ENCODE measurements around the gene HAGH. TPM values are rescaled to one million over a fixed set of nuclear protein-coding genes. Genes with fewer than 3 reads are reported as not detected.

HAGH gene
- total and polyA plus RNA-seq, 9 of the 15 experiments (the other 6 are each of a cell fraction or from before 2014, with no cell fraction given), result 0.46 to 35.1 (median 16.8) TPM

- TF ChIP-seq ZNF518B (CRISPR knock-in tag; IDR thresholded peaks at IDR 0.05), result no peak
- TF ChIP-seq ZNF717 (CRISPR knock-in tag; IDR thresholded peaks at IDR 0.05), result no peak
- peak; percentile 81 for TF ChIP-seq ZNF592 (IDR thresholded peaks at IDR 0.05)
- TF ChIP-seq TFAM (CRISPR knock-in tag; conservative IDR thresholded peaks at IDR 0.05), result no peak
- TF ChIP-seq COPS2 (conservative IDR thresholded peaks at IDR 0.05), result no peak
- 0 out of 2 replicates have a peak, but pooled peaks have one; percentile 49 for TF ChIP-seq SMAD4 (CRISPR knock-in tag; conservative IDR thresholded peaks at IDR 0.05)
- TF ChIP-seq ZMIZ1 (IDR thresholded peaks at IDR 0.05; ENCODE audit: low read depth in 2 of 2, low read length in 2 of 2), result no peak
- no peak for TF ChIP-seq ESRRB (CRISPR knock-in tag; IDR thresholded peaks at IDR 0.05; ENCODE audit: borderline replicate concordance)
- peak in 1 of 3 experiments; percentile 16 for TF ChIP-seq YY1 (IDR thresholded peaks at IDR 0.05; ENCODE audit: borderline replicate concordance in 1 of 3, control insufficient read depth in 1 of 3, extremely low read depth in 1 of 3, insufficient read depth in 3 of 3, insufficient read length in 1 of 3, insufficient replicate concordance in 2 of 3, low read depth in 1 of 3, low read length in 2 of 3)
- no peak for TF ChIP-seq ZNF444 (CRISPR knock-in tag; IDR thresholded peaks at IDR 0.05)
- peak; percentile 60; the same call in 1 of the 2 replicates for TF ChIP-seq ERF (CRISPR knock-in tag; IDR thresholded peaks at IDR 0.05)
- no peak for TF ChIP-seq PTBP1 (IDR thresholded peaks at IDR 0.05; ENCODE audit: low read depth, low read length)
- no peak for TF ChIP-seq SAP30 (IDR thresholded peaks at IDR 0.05; ENCODE audit: borderline replicate concordance, insufficient read depth, low read depth, low read length, poor library complexity, severe bottlenecking)
Observed at GRCh38 chr16:1871974-1872635, 45.5 kb upstream of the HAGH start, which contains the start of gene MEIOB (continued).

Measured in K562 (cell line).